Lower lobe of right lung (tissue), 2 donors: ENCODE measurements around the gene MTM1. TPM values are rescaled to one million over a fixed set of nuclear protein-coding genes. Genes with fewer than 3 reads are reported as not detected.

Experiments used
- ATAC-seq, 2 donors: fragments of 200-7000 bp; cut with Tn5 transposase; one replicate each; pipeline ENCODE4 v1.9.1; 2020 to 2022; ENCODE audit warnings: mild to moderate bottlenecking in 2 of 2, moderate library complexity in 2 of 2
- DNase-seq: peaks from one replicate; pipeline ENCODE4 v3.0.0-alpha.2; 2020
- H3K27ac ChIP-seq: fragments of 200-600 bp; one replicate; pipeline ENCODE4 v1.8.0; 2022
- H3K27me3 ChIP-seq: fragments of 200-600 bp; one replicate; pipeline ENCODE4 v1.8.0; 2022; ENCODE audit warnings: low read depth
- H3K36me3 ChIP-seq: fragments of 200-600 bp; one replicate; pipeline ENCODE4 v1.8.0; 2022; ENCODE audit warnings: mild to moderate bottlenecking
- H3K4me1 ChIP-seq: fragments of 200-600 bp; one replicate; pipeline ENCODE4 v1.8.0; 2022
- H3K4me3 ChIP-seq: fragments of 200-600 bp; one replicate; pipeline ENCODE4 v1.8.0; 2022; ENCODE audit warnings: mild to moderate bottlenecking
- H3K9me3 ChIP-seq: fragments of 200-600 bp; one replicate; pipeline ENCODE4 v1.8.0; 2022
- CTCF ChIP-seq: fragments of 200-600 bp; IDR thresholded peaks from one replicate; pipeline ENCODE4 v1.8.0; 2022; ENCODE audit warnings: antibody characterized with exemption, mild to moderate bottlenecking
- intact Hi-C: fragments of 100-400 bp; cut with DNase I; formaldehyde crosslinking; loops from one replicate; pipeline ENCODE4 v1.11.0; 2022
- total RNA-seq: library from RNA; stranded (reverse); fragmentation: NEBNext Ultra II Directional; extraction: Animal tissue kit (Norgen Biotek cat#: 25700); gene quantifications from one replicate; pipeline ENCODE4 v1.2.1, GENCODE V29; 2021
- donor health status: DM: no; HTN: yes; CAD: no; lungs with severe emphysema.

The MTM1 gene
- total RNA-seq, 1 donor from 2014 or later = 29.7 TPM

- intact Hi-C loops = no loop called here
- Histone ChIP-seq H3K36me3 (no peaks in the 10 kb centered on the region), H3K27me3 (no peaks in the 10 kb centered on the region), H3K9me3 (no peaks in the 10 kb centered on the region), H3K4me1 (no peaks in the 10 kb centered on the region), H3K4me3 (no peak overlapping the region), H3K27ac (no peak overlapping the region)
- peak in 1 of 2 donors; percentile 32 for ATAC-seq
- no peak for DNase-seq
- peak; percentile 52 for TF ChIP-seq CTCF
These were observed 115.2 kb downstream of the MTM1 start for GRCh38 chrX:150683536-150684146.

- Histone ChIP-seq H3K4me1 (no peaks in the 10 kb centered on the region), H3K36me3 (no peaks in the 10 kb centered on the region), H3K9me3 (no peaks in the 10 kb centered on the region), H3K4me3 (no peak overlapping the region), H3K27ac (no peak overlapping the region), H3K27me3 (no peaks in the 10 kb centered on the region)
- ATAC-seq (no peak), DNase-seq (no peak)
- intact Hi-C loops = no loop called here
- no peak for TF ChIP-seq CTCF
These were observed 120.6 kb downstream of the MTM1 start for GRCh38 chrX:150688911-150689451.

GRCh38 chrX:150690126-150690525 lies 121.7 kb downstream of the MTM1 start:
- no peak overlapping the region for H3K27ac ChIP-seq
- intact Hi-C loops = no loop called here
- no peaks in the 10 kb centered on the region for H3K9me3 ChIP-seq
- peaks cover 9% of the 10 kb centered on the region for H3K4me1 ChIP-seq
- no peaks in the 10 kb centered on the region for H3K36me3 ChIP-seq
- DNase-seq (no peak), ATAC-seq (no peak)
- no peak overlapping the region for H3K4me3 ChIP-seq
- H3K27me3 ChIP-seq = no peaks in the 10 kb centered on the region
- no peak for TF ChIP-seq CTCF

DNA sequence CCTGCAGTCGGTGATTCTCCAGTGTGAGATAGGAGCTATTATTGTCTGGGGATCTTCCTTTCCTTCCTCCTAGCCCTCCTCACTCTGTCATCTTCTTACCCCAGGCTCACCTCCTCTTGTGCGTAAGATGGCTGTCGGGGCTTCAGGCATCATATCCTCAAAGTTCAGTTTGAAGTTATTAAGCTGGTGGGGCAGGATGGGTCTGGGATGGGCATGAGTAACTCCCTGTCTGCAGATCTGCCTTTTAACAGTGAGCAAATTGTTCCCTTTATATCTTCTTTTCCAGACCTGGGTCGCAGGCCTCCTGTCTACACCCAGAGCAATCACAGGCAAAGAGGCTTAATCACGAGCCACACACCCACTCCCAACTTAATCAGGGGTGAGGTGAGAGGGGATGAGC lies 123.9 kb downstream of the MTM1 start:
- DNase-seq = no peak

DNA sequence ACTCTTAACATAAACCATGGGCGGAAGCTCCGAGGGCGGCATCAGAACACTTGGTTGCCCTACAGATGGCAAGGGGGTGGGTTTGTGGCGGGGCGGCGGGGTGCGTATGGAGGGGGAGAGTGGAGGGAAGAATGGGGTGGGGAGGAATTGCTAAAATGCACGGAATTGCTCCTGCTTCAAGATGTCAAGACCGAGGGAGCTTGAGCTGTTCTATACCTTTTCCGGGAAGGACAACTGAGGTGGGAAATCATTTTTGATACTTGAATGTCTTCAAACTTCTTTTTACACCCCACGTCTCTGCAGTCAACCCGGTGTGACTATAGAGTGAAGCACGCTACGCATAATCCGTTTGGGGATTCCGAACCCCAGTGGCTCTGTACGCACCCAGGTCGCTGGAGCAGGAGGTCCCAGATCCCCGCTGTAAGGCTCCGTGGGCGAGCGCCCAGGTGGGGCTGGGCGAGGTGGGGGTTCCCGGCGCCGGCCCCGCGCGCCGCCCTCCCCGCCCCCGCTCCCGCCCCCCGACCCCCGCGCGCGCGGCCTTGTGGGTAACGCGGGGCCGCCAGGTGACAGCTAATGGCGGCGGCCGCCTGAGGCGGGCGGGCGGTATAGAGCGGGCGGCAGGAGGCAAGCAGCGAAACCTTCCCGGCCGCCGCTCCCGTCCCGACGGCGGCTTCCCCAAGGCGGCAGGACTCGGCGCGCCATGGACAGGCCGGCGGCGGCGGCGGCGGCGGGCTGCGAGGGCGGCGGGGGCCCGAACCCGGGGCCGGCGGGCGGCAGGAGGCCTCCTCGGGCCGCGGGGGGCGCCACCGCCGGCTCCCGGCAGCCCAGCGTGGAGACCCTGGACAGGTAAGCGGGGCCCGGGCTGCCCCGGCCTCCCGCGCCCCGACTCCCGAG lies 124.7 kb downstream of the MTM1 start, which contains the start of gene MTMR1:
TSS of gene MTMR1 (plus strand) at position 566 of the 894 bp plus-strand sequence. CDS start at position 701, 135 bp downstream.
- TF ChIP-seq CTCF = no peak
- ATAC-seq = peak; percentile 73 to 78
- intact Hi-C loops = no loop called here

More for the DNA sequence above, 123.9 kb downstream of the MTM1 start:
- intact Hi-C loops = no loop called here
- Histone ChIP-seq H3K27ac (peak overlapping the region; percentile 11), H3K27me3 (no peaks in the 10 kb centered on the region), H3K4me1 (peaks cover 10% of the 10 kb centered on the region), H3K4me3 (peak overlapping the region; percentile 59), H3K9me3 (no peaks in the 10 kb centered on the region), H3K36me3 (no peaks in the 10 kb centered on the region)
- ATAC-seq = no peak
- no peak for TF ChIP-seq CTCF

More for the DNA sequence above, 124.7 kb downstream of the MTM1 start, which contains the start of gene MTMR1:
- Histone ChIP-seq H3K27me3 (no peaks in the 10 kb centered on the region), H3K36me3 (no peaks in the 10 kb centered on the region), H3K27ac (peak within 1 kb of the TSS; percentile 81), H3K9me3 (no peaks in the 10 kb centered on the region), H3K4me3 (peak within 1 kb of the TSS; percentile 59), H3K4me1 (peaks cover 10% of the 10 kb centered on the region)
- DNase-seq = peak; percentile 48
